Measurements from ENCODE around the gene SLC20A1.

The SLC20A1 gene

DNA sequence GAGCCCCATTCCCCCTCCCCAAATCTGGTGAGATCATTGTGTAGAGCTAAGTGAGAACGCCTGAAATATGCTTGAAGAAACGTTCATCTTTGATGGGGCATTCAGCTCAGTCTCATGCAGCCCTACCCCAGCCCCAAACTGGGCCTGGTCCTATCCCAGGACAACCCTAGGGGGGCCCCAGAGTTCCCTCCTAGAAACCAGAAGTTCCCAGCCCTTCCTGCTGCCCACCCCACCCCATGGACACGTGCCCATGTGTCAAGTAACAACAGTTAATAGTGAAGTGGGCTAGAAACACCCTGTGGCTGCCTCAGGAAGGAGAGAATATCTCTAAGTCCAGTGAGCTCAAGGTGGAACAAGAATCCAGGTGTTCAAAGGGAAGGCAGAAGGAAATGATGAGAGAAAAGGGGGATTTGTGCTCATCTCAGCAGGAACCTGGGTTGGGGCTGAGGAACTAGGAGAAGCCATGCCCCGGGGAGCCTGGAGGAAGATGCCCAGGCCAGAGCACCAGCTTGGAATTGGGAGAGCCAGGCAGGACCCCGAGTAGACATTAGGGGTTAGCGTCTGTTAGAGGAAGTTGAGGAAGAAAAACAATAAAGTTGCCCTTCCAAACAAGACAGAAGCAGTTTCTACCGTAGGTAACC lies 20.1 kb upstream of the SLC20A1 start:
- DNase-seq: no peak

- DNase-seq: peak; percentile 68
Measured at GRCh38 chr2:112626604-112627059, 19.1 kb upstream of the SLC20A1 start.

- DNase-seq: no peak
Measured at GRCh38 chr2:112627060-112628040, 18.4 kb upstream of the SLC20A1 start.

GRCh38 chr2:112629224-112629623 lies 16.5 kb upstream of the SLC20A1 start:
- no peak for DNase-seq

GRCh38 chr2:112629823-112630222 lies 15.9 kb upstream of the SLC20A1 start:
- no peak for DNase-seq

- no peak for DNase-seq
Measured at GRCh38 chr2:112630268-112630667, 15.5 kb upstream of the SLC20A1 start.

DNA sequence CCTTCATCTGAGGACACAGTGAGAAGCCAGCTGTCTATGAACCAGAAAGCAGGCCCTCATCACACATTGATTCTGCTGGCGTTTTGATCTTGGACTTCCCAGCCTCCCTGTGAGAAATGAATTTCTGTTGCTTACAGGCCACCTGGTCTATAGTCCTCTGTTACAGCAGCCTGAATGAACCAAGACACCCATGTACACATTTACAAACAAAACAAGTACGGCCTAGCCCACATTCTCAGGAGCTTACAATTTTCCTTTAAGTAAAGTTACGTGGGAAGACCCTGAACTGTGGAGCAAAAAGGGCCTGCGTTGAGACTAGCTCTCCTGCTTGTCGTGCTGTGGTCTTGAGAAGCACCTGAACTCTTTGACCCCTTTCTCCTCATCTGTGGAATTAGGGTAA lies 12.0 kb upstream of the SLC20A1 start:
- DNase-seq: no peak

GRCh38 chr2:112634153-112634873 lies 11.4 kb upstream of the SLC20A1 start:
- DNase-seq: no peak

DNA sequence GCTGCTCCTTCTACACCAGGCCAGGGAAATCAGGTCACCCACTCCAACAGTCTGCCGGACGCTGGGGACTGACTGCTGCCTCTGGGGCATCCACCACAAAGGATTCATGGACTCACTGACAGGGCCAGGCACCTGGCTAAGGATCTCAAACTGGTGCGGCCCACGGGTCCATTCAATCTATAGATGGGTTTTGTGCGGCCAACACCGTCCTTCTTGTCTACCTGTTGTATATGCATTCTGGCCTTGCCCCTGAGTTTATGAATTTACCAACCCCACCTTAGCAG lies 10.9 kb upstream of the SLC20A1 start:
- no peak for DNase-seq

DNA sequence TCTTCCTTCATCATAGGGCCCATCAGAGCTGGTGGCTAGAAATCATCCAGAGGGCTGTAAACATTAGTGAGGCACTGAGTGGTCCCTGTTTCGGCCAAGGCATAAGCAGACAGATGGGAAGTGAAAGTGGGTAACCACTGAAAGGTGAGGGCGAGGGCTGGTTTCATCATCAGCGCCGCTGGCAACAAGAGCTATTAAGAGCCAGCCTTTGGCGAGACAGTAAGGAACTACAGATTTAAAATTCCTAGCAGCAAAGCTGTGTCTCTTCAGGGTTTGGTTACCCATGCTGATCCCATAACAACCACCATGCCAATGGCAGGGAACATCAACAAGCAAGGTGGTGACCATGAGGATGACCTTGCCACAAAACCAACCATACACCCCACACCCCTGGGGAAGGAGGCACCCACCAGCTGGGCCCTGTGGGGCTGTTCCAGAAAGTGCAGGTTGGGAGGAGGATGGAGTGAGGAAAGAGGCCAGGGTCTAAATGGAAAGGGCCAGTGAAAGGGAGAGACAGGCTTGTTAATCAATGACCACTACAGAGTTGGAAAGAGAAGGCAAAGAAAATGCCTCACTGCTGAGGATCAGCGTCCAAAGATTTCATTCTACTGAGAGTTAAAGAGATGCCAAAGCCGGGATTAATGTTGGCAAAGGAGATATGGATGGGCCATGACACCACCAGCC lies 9.0 kb upstream of the SLC20A1 start:
- DNase-seq: no peak

DNA sequence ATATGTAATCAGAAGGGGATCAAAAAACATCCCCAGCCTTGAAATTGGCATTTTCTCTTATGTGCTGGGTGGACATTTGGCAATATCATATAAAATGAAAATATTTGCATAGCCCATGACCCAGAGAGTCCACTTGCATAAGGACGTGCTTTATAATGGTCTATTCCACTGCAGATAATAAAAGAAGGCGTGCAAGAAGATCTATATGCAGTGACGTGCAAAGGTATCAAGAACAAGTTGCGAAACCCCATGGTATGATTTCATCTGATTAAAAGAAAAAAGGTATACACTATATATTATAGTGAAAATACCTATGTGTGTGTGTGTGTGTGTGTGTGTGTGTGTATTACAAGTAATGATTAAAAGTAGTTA lies 8.5 kb upstream of the SLC20A1 start:
- DNase-seq: no peak

- no peak for DNase-seq
Measured at GRCh38 chr2:112639936-112640335, 5.8 kb upstream of the SLC20A1 start.

GRCh38 chr2:112640467-112640799 lies 5.3 kb upstream of the SLC20A1 start:
- DNase-seq: no peak

DNA sequence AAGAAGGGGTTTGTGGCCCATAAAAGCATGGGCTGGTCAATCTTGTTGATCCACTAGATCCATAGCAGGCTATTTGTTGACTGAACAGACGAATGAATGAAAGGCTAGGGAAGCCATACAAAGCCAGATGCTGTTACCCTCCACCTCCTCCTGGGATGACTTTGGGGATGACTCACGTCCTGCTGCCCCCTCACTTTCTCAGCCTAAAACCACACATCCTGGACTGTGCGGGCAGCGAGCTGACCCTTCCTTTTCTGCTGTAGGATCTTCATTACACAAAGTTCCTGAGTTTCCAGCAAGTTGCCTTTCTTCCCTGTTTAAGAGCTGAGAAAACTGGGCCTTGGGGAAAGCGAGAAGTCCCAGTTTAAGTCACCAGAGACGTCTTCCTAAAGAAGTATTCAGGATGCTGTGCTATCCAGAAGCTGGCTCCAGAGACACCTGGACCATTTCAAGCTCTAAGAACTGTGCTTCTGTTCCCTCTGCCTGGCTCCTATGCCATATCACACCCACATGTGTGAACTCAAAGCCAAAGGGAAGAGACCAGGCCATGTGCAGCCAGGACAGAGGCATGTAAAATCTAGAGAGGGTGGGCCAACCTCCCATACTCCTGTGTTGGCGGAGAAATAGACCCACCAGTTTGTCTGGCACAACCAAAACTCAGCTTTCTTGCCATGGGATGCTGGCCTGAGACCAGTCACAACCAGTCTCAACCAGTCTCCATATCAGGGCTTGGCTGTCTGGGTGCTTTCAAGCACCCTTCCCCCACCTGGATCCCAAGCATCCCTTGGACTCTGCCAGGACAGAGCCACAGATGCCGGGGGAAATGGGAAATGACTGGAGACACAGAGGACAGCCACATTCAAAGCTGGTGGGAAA lies 4.7 kb upstream of the SLC20A1 start:
- no peak for DNase-seq

DNA sequence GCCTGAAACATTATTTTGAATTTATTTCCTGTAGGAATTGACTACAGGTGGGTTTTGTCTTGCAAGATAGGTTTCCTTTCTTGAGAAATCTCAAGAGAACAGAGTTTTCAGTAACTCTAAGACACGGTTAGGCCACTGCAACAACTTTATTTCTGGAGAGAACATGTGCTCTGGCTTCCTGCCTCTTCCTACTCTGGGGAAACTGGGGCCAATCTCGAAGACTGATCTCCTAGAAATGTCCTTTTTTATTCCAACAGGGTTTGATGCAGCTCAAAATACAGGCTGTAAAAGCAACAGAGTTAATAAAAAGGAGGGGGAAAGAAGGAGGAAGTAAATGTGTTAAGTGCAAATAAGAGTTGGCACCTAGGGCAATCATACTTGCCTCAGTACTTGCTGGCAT lies 4.0 kb upstream of the SLC20A1 start:
- no peak for DNase-seq

GRCh38 chr2:112642561-112642960 lies 3.2 kb upstream of the SLC20A1 start:
- no peak for DNase-seq

DNA sequence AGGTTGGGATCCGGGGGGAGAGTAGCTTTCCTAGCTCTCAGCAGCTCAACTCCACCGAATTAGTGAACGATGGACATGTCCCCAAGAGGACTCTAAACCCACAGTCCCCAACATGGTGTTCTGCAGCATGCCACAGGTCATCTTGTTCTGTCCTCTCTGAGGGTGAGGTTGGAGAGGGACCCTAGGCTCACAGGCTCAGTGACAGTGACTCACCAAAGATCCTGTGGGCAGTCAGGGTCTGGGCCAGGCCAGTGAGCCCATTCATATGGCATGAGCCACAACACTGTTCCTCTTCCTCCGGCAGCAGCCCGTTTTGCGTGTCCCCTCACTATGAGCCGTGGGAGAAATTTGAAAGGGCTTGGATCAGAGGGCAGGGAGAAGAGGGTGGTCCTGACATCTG lies 2.8 kb upstream of the SLC20A1 start:
- no peak for DNase-seq

- no peak for DNase-seq
Measured at GRCh38 chr2:112643488-112643887, 2.3 kb upstream of the SLC20A1 start.

DNA sequence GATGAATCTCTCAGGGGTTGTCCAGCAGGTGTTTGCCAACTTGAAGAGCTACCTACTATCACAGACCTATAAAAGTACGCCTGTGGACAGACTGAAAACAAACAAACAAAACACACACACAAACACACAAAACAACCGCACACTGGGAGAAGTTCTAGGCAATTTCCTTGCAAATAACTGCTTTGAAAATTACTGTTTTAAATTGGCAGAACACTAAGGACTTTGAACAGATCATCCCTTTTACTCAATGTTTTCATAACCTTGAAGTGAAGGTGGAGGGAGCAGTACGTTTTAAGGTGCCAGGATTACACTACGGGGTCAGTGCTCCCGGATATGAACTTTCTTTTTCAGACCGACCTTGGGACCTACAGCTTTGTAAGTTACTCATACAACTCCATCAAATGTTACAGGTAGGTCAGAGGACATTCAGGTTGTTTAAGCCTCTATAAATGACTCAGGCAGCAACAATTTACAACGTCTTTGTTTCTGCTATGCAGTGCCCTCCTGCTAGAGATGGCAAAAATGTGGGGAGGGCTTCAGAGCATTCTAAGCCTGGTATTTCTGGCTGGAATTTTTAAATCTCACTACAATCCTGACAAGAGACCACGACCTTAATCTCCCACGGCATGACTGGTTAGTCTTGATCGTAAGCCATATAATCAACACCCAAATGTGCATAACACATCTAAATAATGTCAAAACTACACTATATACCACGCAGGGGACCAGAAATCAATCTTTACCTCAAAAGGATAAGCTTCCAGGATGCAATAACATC lies 1.4 kb upstream of the SLC20A1 start:
- DNase-seq: no peak

GRCh38 chr2:112644933-112645309 lies 818 bp upstream of the SLC20A1 start:
- DNase-seq: no peak

GRCh38 chr2:112646102-112646719 lies 472 bp downstream of the SLC20A1 start:
- DNase-seq: peak; percentile 70

Data from COR-L47 (cell line).